Measurements from ENCODE around the gene TANGO6.
"Not testable (repeated sequence)": the region's sequence is repeated elsewhere in the genome, so short reads cannot be mapped to it uniquely, and the experiment has no call there.

Gene TANGO6

DNA sequence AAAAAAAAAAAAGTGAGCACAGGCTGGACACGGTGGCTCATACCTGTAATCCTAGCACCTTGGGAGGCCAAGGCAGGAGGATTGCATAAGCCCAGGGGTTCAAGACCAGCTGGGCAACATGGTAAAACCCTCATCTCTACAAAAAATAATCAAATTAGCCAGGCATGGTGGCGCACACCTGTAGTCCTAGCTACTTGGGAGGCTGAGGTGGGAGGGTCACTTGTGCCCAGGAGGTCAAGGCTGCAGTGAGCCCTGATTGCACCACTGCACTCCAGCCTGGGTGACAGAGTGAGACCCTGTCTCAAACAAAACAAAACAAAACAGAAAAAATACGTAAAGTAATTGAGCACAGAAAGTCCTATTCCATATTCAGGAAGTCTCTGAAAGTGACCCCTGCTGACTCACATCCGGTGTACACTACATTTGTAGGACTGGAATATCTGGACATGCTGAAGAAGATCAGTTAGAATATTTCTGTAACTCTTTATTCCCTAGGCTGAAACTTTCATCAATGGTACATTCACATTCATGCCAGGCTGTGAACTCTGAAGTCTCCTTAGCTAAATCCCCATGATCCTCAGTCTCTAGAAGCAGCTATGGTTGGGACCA lies 196.1 kb downstream of the TANGO6 start:
- DNase-seq: no peak
- TF ChIP-seq GATA1 (IDR thresholded peaks at IDR 0.05; ENCODE audit: low read depth, low read length) (no peak), POLR2A (IDR thresholded peaks at IDR 0.05; ENCODE audit: low read length) (no peak)

DNA sequence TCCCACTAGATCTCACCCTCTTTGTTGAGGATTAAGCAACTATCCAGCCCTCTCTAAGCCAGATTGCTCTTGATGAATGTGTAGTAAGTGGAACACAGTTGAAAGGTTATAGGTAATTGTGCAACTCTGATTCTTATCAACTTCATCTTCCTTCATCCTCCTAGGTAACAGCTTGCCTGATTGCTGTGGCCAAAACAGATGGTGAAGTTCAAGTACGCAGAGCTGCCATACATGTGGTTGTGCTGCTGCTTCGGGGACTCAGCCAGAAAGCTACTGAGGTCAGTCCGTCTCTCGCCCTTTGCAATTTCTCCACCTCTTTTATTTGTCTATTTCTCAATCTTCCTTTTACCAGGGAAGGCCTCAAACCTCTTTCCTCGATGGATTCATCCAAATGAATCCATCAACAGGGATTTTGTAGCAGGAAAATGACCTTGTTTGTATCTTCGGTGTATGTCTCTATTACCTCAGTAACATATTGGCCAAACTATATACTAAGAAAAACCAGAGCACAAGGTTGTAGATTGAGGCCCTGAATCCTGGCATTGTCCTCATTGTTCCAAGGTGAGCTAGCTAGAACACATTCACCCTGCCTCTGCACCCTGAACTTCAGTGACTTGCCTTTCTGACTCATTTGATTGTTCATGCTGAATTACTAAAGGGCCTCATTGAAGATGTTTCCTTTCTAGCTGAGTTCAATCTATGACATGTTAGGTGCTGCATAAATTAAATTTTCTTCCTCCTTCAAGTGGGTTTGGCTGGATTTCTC lies 197.0 kb downstream of the TANGO6 start:
- no peak for TF ChIP-seq POLR2A (IDR thresholded peaks at IDR 0.05; ENCODE audit: low read length)
- TF ChIP-seq GATA1 (IDR thresholded peaks at IDR 0.05; ENCODE audit: low read depth, low read length): no peak
- DNase-seq: no peak

DNA sequence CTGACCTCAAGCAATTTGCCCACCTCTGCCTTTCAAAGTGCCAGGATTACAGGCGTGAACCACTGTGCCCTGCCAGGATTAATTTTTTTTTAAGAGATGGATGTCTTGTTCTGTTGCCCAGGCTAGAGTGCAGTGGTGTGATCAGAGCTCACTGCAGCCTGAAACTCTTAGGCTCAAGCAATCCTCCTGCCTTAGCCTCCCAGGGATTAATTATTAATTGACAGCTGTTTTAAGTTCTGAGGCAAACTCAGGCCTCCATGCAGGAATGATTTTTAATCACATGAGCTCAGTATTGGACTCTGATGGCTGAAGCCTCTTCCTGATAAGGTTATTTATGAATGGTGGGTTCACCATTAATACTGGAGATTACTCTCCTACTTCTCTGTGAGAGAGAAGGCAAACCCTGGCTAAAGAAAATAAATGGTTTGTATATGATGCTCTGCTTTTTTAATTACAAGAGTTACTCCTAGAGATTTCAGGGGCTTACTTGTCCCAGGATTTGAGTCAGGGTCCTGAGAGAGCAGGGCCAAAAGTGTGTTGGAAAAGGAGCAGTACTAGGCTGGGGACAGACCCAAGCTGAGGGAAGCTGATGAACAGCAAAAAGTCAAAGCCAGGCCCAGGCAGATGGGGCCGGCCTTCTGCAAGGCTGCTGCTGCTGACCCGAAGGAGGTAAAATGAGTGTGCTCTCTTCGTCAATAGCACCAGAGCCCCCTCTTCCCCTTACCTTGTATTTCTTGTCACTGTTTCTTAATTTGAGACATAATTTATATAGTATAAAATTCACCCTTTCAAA lies 205.2 kb downstream of the TANGO6 start:
- no peak for DNase-seq
- no peak for TF ChIP-seq POLR2A (IDR thresholded peaks at IDR 0.05; ENCODE audit: low read length)
- no peak for TF ChIP-seq GATA1 (IDR thresholded peaks at IDR 0.05; ENCODE audit: low read depth, low read length)

DNA sequence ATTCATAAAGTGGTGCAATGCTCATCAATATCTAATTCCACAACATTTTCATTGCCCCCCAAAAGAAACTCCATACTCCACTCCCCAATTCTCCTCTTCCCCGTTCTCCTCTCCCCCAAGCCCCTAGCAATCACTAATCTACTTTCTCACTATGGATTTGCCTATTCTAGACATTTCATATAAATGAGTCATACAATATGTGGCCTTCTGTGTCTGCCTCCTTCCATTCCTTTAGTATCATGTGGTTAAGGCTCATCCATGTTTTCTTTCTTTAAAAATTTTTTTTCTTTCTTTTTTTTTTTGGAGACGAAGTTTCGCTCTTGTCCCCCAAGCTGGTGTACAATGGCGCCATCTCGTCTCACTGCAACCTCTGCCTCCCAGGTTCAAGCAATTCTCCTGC lies 205.8 kb downstream of the TANGO6 start:
- TF ChIP-seq POLR2A (IDR thresholded peaks at IDR 0.05; ENCODE audit: low read length) (no peak), GATA1 (IDR thresholded peaks at IDR 0.05; ENCODE audit: low read depth, low read length) (no peak)
- no peak for DNase-seq

DNA sequence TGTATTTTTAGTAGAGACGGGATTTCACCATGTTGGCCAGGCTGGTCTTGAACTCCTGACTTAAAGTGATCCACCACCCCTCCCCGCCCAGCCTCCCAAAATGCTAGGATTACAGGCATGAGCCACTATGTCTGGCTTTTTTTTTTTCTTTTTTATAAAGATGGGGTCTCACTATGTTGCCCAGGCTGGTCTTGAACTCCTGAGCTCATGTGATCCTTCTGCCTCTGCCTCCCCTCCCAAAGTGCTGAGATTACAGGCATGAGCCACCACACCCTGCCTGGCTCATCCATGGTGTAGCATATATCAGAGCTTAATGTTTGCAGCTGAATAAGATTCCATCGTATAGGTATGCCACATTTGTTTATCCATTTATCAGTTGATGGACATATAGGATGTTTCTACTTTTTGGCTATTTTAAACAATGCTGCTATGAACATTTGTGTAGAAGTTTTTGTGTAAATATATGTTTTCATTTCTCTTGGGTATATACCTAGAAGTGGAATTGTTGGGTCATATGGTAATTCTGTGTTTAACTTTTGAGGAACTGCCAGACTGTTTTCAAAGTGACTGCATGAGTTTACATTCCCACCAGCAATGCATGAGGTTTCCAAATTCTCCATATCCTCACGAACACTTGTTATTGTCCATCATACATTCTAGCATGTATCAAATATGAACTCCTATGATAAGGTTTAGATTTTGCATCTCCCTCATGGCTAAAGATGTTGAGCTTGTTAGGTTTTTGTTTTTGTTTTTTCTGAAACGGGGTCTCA lies 206.5 kb downstream of the TANGO6 start:
- no peak for DNase-seq

DNA sequence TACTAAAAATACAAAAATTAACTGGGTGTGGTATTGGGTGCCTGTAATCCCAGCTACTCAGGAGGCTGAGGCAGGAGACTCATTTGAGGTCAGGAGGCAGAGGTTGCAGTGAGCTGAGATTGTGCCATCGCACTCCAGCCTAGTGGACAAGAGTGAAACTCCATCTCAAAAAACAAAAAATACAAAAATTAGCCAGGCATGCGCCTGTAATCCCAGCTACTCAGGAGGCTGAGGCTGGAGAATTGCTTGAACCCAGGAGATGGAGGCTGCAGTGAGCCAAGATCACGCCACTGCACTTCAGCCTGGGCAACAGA lies 208.1 kb downstream of the TANGO6 start:
- DNase-seq: not testable (repeated sequence)

More for the DNA sequence above, 206.5 kb downstream of the TANGO6 start:
- TF ChIP-seq GATA1 (IDR thresholded peaks at IDR 0.05; ENCODE audit: low read depth, low read length) (no peak), POLR2A (IDR thresholded peaks at IDR 0.05; ENCODE audit: low read length) (no peak)

DNA sequence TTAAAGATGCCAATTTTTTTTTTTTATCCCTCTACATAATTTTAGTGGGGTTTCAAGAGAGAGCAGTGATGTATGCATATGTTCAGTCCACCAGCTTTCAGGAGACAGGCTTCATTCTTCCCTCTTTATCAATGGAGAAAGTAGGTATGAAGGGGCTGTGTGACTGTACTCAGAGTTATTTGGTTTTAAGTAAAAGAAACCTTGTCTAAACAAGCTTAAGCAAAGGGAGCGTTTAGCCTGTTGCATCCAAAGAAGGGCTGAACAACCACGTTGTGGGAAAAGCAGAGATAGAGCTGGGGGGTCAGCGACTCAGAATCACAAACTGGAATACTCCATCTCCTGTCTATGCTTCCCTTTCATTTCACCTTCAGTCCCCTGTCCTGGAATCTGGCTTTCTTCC lies 211.7 kb downstream of the TANGO6 start:
- DNase-seq: no peak
- TF ChIP-seq POLR2A (IDR thresholded peaks at IDR 0.05; ENCODE audit: low read length): no peak
- no peak for TF ChIP-seq GATA1 (IDR thresholded peaks at IDR 0.05; ENCODE audit: low read depth, low read length)

DNA sequence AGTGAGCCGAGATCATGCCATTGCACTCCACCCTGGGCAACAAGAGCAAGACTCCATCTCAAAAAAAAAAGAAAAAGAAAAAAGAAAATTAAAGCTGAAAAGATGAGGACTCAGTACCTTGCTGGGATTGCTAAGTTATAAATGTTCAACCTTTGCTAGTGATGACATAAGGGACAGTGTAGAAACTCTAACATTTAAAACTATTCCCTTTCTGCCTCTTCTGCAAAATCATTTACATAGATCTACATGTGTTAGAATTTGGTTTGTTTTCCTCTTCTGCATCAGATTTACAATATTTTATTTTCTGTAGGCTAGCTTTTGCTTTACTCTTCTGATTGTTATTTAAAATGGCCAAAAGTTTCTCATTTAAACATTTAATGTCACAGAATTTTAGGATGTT lies 212.6 kb downstream of the TANGO6 start:
- no peak for TF ChIP-seq POLR2A (IDR thresholded peaks at IDR 0.05; ENCODE audit: low read length)
- no peak for TF ChIP-seq GATA1 (IDR thresholded peaks at IDR 0.05; ENCODE audit: low read depth, low read length)
- DNase-seq: no peak

DNA sequence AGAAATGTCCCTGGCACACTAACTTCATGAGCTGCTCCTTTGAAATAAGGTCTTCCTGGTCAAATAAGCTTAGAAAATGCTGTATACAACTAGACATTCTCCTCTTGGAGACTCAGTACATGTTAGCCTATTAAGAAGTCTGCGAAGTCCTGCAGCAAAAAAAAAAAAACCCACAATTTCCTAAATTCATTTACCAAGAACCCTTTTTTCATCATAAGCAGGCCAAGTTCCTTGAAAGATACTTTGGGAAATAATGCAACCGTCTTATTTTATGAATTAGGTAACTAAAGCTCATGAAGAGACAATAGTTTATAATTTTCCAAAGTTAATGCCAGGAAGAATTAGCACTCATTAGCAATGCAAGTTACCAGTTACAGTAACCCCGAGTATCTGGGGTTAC lies 213.1 kb downstream of the TANGO6 start:
- no peak for DNase-seq
- TF ChIP-seq POLR2A (IDR thresholded peaks at IDR 0.05; ENCODE audit: low read length) (no peak), GATA1 (IDR thresholded peaks at IDR 0.05; ENCODE audit: low read depth, low read length) (no peak)

DNA sequence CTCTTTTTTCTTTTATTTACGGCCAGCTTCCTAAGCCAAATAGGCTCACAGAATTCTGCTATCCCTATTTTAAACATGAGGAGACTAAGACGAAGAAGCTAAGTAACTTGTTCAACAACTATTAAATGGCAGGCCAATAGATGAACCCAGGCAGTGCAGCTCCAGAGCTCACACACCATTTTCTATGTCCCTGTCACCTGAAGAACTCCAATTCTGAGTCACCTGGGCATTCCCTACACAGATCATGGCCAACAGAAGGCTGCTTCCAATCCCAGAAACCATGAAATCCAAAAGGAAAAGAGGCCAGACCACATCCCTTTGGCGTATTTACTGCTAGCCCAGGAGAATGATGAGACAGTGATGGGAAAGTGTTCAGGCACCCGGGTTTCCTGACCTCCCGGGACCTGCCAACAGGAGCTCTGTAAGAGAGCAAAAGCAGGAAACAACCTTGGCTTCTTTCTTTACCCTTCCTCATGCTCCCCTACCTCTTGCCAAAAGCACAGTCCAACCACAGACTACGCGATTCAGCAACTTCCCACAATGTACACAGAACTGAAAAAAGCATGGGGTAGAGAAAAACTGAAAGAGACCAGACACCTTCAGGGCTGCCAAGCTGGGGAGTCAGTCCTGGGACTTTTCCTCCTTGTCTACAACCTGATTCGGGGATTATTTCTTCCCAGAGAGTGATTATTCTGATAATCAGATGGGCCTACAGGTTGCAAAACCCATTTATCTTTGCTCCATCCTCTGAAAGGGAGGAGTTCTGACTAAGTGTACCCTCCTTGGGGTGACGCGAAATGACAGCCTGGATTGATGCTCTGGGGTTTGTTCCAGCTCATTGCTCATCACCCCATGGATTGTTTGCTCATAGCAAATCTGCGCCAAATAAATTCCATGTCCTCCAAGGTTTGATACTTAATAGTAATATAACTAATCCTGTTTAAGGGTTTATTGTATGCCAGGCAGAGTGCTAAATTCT lies 214.4 kb downstream of the TANGO6 start:
- no peak for DNase-seq
- TF ChIP-seq POLR2A (IDR thresholded peaks at IDR 0.05; ENCODE audit: low read length) (no peak), GATA1 (IDR thresholded peaks at IDR 0.05; ENCODE audit: low read depth, low read length) (no peak)

DNA sequence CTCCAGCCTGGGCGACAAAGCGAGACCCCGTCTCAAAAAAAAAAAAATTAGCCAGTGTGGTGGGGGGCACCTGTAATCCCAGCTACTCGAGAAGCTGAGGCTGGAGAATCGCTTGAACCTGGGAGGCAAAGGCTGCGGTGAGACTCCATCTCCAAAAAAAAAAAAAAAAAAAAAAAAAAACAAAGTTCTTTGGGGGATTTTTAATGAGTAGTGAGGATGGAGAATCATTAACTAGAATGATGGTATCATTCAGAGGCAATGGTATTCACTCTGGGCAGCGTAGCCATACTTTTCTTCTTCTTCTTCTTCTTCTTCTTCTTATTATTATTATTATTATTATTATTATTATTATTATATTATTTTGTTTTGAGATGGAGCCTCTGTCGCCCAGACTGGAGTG lies 220.2 kb downstream of the TANGO6 start:
- not testable (repeated sequence) for DNase-seq

DNA sequence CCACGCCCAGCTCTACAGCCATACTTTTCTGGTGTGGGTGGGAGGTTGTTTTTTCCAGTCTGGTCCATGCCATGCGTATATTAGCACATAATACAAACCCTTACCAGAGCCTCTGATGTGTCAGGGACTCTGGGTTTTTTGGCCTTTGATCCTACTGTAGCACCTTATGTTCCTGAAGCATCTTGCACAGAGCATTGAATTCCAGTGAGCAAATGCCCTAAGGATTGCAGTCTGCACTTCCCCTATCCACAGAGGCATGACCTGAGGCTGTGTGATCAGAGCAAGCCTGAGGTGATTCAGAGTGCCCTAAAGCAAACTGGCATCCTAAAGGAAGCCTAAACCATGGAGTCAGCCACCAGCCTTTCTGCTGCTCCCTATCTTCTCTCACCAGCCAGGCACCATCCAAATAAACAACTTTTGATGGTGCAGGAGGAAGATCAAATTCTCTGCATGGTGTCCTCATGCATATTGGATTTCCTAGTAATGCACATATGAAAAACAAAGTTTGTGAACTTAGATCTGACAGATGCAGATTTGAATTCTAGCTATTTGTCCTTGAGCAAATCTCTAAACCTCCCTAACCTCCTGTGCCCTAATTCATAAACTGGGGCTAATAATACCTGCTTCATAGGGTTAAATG lies 220.9 kb downstream of the TANGO6 start:
- TF ChIP-seq POLR2A (IDR thresholded peaks at IDR 0.05; ENCODE audit: low read length): no peak
- no peak for TF ChIP-seq GATA1 (IDR thresholded peaks at IDR 0.05; ENCODE audit: low read depth, low read length)
- no peak for DNase-seq
